ENCODE results near the gene TBCK. TPM values are rescaled to one million over a fixed set of nuclear protein-coding genes. Genes with fewer than 3 reads are reported as not detected.

The TBCK gene
- total RNA-seq, 1 donor from 2014 or later, result 14.6 TPM

GRCh38 chr4:106046083-106046482, 269.9 kb downstream of the TBCK start:
- DNase-seq (ENCODE audit: low read depth in 2 of 2), result no peak

DNA sequence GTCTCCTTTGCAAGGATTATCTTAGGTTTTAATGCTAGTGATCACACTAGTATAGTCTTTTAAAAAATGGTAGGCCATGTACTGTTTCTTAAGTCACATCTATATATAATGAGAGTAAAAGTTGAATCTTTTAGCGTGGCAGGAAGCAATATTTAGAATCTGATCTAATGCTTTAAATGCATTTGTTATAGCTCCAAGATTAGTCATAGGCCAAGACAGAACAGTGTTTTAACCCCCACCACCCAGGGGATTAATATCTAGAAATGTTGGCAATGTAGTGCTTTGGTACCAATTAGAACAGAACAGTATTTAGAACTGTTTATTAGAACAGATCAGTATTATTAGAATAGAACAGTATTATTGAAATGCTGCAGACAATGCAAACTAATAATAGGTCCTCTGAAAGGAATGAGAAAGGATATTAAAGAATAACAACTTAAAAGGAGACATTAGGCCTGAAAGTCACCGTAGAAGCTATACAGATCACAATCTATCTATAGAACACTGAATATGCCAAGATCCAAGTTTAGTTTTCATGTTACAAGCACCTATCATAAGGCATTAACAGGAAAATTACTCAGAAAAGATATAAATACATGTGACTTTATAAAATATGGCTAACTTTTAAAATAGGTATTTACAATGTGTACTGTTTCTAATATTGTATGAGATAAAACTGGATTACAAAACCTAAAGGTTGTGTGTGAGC, 274.6 kb downstream of the TBCK start:
- DNase-seq (ENCODE audit: low read depth in 2 of 2), result no peak

DNA sequence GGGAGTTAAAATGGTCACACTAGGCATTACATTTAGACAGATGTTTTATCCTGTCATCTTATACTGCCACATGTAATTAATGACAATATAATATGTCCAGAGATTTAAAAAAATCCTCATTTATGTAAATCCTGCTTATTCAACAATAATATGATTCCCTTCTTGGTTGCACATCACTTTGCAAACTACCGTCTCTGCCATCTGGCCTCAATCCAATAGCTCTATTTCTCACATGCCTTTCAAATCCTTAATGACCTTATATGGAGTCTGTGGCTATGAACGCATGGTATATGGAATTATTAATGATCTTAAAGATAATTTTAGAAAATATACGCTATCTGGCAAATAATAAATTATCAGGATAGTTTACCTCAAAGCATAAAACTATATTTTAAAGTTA, 276.2 kb downstream of the TBCK start:
- no peak for DNase-seq (ENCODE audit: low read depth in 2 of 2)

- no peak for DNase-seq (ENCODE audit: low read depth in 2 of 2)
Measured at GRCh38 chr4:106038908-106039307, 277.1 kb downstream of the TBCK start.

- no peak for DNase-seq (ENCODE audit: low read depth in 2 of 2)
Measured at GRCh38 chr4:106038012-106038411, 278.0 kb downstream of the TBCK start.

GRCh38 chr4:106036848-106037247, 279.2 kb downstream of the TBCK start:
- no peak for DNase-seq (ENCODE audit: low read depth in 2 of 2)

- no peak for DNase-seq (ENCODE audit: low read depth in 2 of 2)
Measured at GRCh38 chr4:106036334-106036733, 279.7 kb downstream of the TBCK start.

- DNase-seq (ENCODE audit: low read depth in 2 of 2), result no peak
Measured at GRCh38 chr4:106035204-106035603, 280.8 kb downstream of the TBCK start.

- DNase-seq (ENCODE audit: low read depth in 2 of 2), result no peak
Measured at GRCh38 chr4:106034751-106035150, 281.3 kb downstream of the TBCK start.

GRCh38 chr4:106034220-106034619, 281.8 kb downstream of the TBCK start:
- no peak for DNase-seq (ENCODE audit: low read depth in 2 of 2)

DNA sequence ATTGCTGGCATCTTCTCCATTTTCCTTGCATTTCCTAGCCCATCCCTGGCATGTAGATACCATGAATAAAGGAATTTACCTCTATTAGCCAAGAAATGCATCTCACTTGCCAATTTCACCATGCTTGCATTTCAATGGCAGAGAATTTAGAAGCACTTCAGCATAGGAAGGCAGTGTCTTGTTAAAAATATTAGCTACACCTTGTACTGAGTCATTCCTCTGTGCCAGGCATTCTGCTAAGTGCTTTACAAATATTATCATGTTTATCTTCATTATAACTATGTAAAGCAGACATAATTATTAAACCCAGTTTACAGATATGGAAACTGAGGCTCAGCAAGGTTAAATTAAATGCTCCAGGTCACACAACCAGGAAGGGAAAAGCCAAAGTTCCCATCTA, 282.5 kb downstream of the TBCK start:
- no peak for DNase-seq (ENCODE audit: low read depth in 2 of 2)

- no peak for DNase-seq (ENCODE audit: low read depth in 2 of 2)
Measured at GRCh38 chr4:106032851-106033286, 283.1 kb downstream of the TBCK start.

- DNase-seq (ENCODE audit: low read depth in 2 of 2), result no peak
Measured at GRCh38 chr4:106022454-106022853, 293.6 kb downstream of the TBCK start.

DNA sequence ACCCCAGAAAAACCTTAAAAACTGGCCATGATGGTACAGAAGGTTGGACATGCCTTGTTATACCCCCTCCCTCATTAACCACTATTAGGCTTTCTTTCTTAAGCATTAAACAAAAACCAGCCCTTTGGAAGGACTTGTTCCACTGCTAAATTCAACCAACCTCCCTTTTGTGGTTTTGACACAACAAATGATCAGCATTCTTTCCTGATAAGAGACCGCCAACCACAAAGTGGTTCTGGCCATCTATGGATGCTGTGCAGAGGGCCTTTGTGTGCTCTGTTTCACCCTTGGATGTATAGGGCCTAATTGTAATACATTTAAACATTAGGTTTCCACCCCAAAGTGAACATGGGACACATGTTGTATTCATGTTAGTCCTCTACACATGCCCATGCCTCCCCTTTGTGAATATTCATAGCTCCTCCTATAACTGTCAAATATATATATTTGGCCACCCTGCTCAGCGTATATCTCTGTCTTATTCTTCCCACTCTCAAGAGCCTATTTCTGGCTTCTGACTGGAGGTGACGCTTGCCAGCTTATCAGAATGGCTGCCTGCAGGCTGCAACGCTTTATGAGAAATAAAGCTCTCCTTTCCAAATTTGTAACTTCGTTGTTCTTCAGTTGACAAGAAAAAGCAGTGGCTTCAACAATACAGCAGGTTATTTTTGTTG, 294.1 kb downstream of the TBCK start:
- no peak for DNase-seq (ENCODE audit: low read depth in 2 of 2)

DNA sequence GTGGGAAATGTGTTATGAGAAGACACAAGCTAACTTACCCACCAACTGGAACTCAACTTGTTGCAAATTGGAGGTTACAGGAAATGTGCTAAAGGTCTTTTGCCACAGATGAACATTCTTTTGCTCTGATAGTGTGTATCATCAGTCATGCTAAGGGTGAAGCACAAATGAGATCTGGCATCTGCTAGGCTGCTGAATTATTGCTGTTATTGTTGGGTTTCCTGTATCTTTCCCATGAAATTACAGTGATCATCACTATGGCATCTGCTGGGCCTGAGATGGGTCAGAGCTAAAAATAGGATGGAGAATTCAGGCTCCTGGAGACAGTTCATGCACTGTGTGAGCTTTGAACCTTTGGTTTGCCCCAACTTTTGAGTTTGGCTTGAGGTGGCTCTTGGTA, 296.2 kb downstream of the TBCK start:
- DNase-seq (ENCODE audit: low read depth in 2 of 2), result peak; percentile 24 to 30

GRCh38 chr4:106017975-106018374, 298.0 kb downstream of the TBCK start:
- no peak for DNase-seq (ENCODE audit: low read depth in 2 of 2)

GRCh38 chr4:106011387-106011786, 304.6 kb downstream of the TBCK start:
- no peak for DNase-seq (ENCODE audit: low read depth in 2 of 2)

- DNase-seq (ENCODE audit: low read depth in 2 of 2), result no peak
Measured at GRCh38 chr4:106010761-106011160, 305.2 kb downstream of the TBCK start.

GRCh38 chr4:106002994-106003393, 313.0 kb downstream of the TBCK start:
- no peak for DNase-seq (ENCODE audit: low read depth in 2 of 2)

DNA sequence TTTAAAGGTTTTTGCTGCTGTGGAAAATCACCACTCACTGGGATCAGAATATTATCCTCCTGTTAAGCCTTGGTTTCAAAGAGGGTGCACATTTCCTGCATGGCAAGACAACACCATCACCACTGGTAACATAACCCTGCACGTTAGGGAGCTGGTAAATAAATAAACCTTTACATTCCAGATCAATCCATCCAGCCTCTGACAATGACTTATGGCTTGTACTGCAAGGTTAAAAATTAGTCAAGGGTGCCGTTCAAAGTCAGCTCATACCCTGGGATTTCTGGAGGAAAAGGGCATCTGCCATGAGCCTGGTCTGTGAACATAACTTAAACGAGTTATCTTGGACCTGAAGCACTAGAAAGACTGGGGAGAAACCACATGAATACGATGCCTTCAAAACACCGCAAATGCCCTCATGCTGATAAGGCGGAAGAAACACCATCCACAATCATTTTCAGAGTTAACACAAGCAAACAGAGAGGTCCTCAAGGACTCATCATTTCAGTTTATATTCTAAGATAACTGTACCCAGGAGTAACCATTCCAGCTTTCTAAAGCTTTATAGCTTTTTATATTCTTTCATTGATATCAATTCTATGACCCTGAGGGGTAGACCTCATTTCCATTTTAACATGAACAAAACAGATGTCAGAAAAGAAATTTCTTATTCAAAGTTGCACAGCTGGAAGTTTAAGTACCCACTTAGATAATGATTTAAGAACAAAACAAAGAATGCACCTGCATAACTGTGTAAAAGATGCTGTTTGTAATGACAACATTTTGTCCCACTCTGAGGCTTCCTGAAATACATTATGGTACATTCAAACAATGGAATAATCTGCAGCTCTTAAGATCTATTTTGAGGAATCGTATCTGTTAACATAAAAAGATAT, 317.6 kb downstream of the TBCK start:
- no peak for DNase-seq (ENCODE audit: low read depth in 2 of 2)

GRCh38 chr4:105996845-105997244, 319.2 kb downstream of the TBCK start:
- peak; percentile 45 to 77 for DNase-seq (ENCODE audit: low read depth in 2 of 2)

DNA sequence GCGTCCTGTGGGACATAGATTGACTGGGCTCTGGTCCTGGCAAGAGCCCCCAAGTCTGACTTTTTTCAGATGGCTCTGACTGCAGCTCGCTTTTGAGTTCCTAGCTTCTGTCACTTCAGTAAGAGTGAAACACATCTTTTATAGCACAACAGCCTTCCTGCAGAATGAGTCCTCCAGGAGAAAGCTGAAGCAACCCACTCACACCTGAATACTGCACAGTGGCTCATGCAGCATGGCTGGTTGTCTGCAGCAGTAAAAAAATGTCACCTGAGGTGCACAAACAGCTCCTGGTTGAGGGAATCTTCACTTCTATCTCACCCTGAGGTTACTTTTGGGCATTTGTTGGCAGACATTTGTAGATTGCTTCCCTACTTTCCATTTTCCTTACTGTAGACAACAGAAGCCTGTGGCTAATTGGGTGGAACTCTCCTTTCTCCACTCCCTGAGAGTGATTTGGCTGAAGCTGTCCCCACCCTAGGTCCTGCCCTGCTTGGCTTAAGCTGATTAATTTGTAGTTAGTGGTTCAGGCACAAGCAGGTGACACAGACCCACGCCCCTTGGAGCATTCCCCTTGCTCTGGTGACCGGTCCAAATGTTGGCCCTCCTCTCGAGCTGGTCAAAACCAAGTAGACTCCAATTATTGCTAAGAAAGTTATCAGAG, 321.0 kb downstream of the TBCK start:
- DNase-seq (ENCODE audit: low read depth in 2 of 2), result no peak
